CD4-positive, CD25-positive, alpha-beta regulatory T cell (primary cell): Measurements from ENCODE around the gene EBF4. TPM values are rescaled to one million over a fixed set of nuclear protein-coding genes. Genes with fewer than 3 reads are reported as not detected.

Experiments
- ATAC-seq, 2 donors: fragments of 150-1000 bp; cut with Tn5 transposase; one replicate each; pipeline ENCODE4 v1.10.0; 2021; ENCODE audit warnings: low read depth in 2 of 2, moderate number of reproducible peaks in 2 of 2, moderate library complexity in 1 of 2
- DNase-seq, 3 donors: peaks; one replicate each; pipeline versions ENCODE4 v3.0.0 to v3.0.0-alpha.2; 2012 to 2022; ENCODE audit warnings: mixed read lengths in 1 of 3
- H3K27ac ChIP-seq: one replicate; pipeline ENCODE4 v1.7.0; 2013; ENCODE audit warnings: mild to moderate bottlenecking, low read length; ENCODE audit not compliant: insufficient read depth, poor library complexity, severe bottlenecking
- H3K27me3 ChIP-seq: one replicate; pipeline ENCODE4 v1.7.0; 2013; ENCODE audit warnings: low read length; ENCODE audit not compliant: control insufficient read depth, insufficient read depth
- H3K36me3 ChIP-seq: one replicate; pipeline ENCODE4 v1.7.0; 2013; ENCODE audit warnings: mild to moderate bottlenecking, low read length, moderate library complexity; ENCODE audit not compliant: control insufficient read depth, insufficient read depth
- H3K4me1 ChIP-seq: 2 replicates; pipeline ENCODE4 v1.7.0; 2013; ENCODE audit warnings: mild to moderate bottlenecking, low read length; ENCODE audit not compliant: insufficient read depth, control insufficient read depth, poor library complexity, severe bottlenecking
- H3K4me3 ChIP-seq: one replicate; pipeline ENCODE4 v1.7.0; 2013; ENCODE audit warnings: low read depth, mild to moderate bottlenecking, low read length, moderate library complexity
- H3K9me3 ChIP-seq, 2 experiments: 1 replicate in 1 of 2; 2 replicates in 1 of 2; pipeline ENCODE4 v1.7.0; 2013; ENCODE audit warnings: low read length in 2 of 2, mild to moderate bottlenecking in 1 of 2, moderate library complexity in 1 of 2; ENCODE audit not compliant: control insufficient read depth in 2 of 2
- H3K27ac Mint-ChIP-seq, 3 donors: one replicate each; pipeline ENCODE4 v1.8.0; 2020 to 2022; ENCODE audit warnings: mild to moderate bottlenecking in 3 of 3, mixed read lengths in 3 of 3, moderate library complexity in 2 of 3
- H3K27me3 Mint-ChIP-seq: one replicate; pipeline ENCODE4 v1.8.0; 2022; ENCODE audit warnings: mild to moderate bottlenecking, mixed read lengths
- H3K36me3 Mint-ChIP-seq: one replicate; pipeline ENCODE4 v1.8.0; 2020; ENCODE audit warnings: mixed read lengths
- H3K4me1 Mint-ChIP-seq, 4 donors: one replicate each; pipeline ENCODE4 v1.8.0; 2020 to 2022; ENCODE audit warnings: mixed read lengths in 4 of 4, mild to moderate bottlenecking in 1 of 4
- H3K4me3 Mint-ChIP-seq, 4 donors: one replicate each; pipeline ENCODE4 v1.8.0; 2020 to 2022; ENCODE audit warnings: mild to moderate bottlenecking in 4 of 4, mixed read lengths in 4 of 4, moderate library complexity in 3 of 4
- H3K9me3 Mint-ChIP-seq, 7 donors: one replicate each; pipeline ENCODE4 v1.8.0; 2020 to 2022; ENCODE audit warnings: mixed read lengths in 7 of 7, mild to moderate bottlenecking in 3 of 7, moderate library complexity in 2 of 7
- polyA plus RNA-seq, 4 donors: library from polyadenylated mRNA; unstranded; fragments of 300-500 nt; fragmentation: Illumina TruSeq; gene quantifications; one replicate each; pipeline ENCODE4 v1.2.3, GENCODE V29; 2021
- total RNA-seq: library from RNA; stranded (reverse); gene quantifications from one replicate; pipeline ENCODE4 v1.2.3, GENCODE V29; 2022

Gene EBF4
- total and polyA plus RNA-seq, 5 donors from 2014 or later = 0.36 to 1.8 (median 0.76) TPM; not detected in 2

DNA sequence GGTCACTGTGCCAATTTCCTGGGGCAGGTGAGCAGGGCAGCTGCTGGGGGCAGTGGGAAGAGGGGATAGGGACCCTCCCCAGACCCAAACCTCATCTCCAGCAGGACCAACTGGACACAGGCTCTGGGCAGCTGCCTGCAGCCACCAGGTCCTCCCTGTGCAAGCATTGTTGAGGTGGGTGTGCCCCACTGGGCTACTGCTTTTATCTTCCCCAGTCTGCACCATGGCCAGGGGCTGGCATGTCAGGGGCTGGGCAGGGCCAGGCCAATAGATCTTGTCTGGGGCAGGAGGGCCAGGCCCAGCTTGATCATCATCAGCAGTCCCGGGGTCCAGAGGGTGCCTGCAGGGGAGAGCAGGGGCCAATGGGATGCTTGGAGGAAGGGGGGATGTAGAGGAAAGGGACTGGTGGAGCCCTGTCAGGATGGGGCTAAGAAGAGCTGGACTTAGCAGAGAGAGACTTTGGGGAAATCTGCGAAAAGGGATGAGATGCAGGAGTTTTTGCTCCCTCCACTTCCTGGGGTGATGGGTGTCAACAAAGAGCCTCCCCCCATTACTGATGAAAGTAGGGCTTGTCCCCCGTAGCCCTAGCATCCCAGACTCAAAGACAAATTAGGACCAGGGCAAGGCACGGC, 5.7 kb downstream of the EBF4 start:
- Histone ChIP-seq H3K9me3 (no peaks in the 10 kb centered on the region), H3K27me3 (peaks cover 17% of the 10 kb centered on the region), H3K27ac (no peak overlapping the region), H3K36me3 (no peaks in the 10 kb centered on the region), H3K4me3 (no peak overlapping the region), H3K4me1 (peaks cover 9% of the 10 kb centered on the region)
- ATAC-seq = no peak
- no peak overlapping the region for H3K27ac Mint-ChIP-seq
- no peak for DNase-seq
- H3K27me3 Mint-ChIP-seq = peaks cover 47% of the 10 kb centered on the region
- H3K4me1 Mint-ChIP-seq = no peaks in the 10 kb centered on the region
- peaks cover 0 to 4% (median 0%) of the 10 kb centered on the region in 7 donors for H3K9me3 Mint-ChIP-seq
- no peak overlapping the region for H3K4me3 Mint-ChIP-seq
- no peaks in the 10 kb centered on the region for H3K36me3 Mint-ChIP-seq

DNA sequence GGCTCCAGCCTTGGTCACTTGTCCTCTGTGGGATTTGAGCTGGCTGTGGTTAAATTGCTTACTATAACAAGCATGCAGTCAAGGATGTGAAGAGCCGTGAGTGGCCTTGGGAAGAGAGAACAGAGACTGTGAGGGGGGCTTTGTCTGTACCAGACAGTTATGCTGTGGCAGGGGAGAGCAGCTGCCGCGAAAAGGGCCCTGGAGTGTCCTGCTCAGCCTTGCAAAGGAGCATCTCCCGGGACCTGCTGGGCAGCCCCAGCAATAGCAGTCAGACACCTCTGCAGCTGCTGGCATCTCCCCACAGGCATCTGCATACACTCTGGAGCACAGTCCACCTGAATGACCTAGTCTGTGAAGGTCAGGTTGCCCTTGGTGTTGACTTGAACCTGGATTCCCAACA, 6.3 kb downstream of the EBF4 start:
- Histone ChIP-seq H3K9me3 (no peaks in the 10 kb centered on the region), H3K36me3 (no peaks in the 10 kb centered on the region), H3K4me3 (no peak overlapping the region), H3K4me1 (peaks cover 3% of the 10 kb centered on the region), H3K27me3 (peaks cover 17% of the 10 kb centered on the region), H3K27ac (no peak overlapping the region)
- H3K9me3 Mint-ChIP-seq = peaks cover 0 to 4% (median 0%) of the 10 kb centered on the region in 7 donors
- peaks cover 47% of the 10 kb centered on the region for H3K27me3 Mint-ChIP-seq
- DNase-seq (no peak), ATAC-seq (no peak)
- H3K4me3 Mint-ChIP-seq = no peak overlapping the region
- no peaks in the 10 kb centered on the region for H3K36me3 Mint-ChIP-seq
- H3K4me1 Mint-ChIP-seq = no peaks in the 10 kb centered on the region
- no peak overlapping the region for H3K27ac Mint-ChIP-seq

DNA sequence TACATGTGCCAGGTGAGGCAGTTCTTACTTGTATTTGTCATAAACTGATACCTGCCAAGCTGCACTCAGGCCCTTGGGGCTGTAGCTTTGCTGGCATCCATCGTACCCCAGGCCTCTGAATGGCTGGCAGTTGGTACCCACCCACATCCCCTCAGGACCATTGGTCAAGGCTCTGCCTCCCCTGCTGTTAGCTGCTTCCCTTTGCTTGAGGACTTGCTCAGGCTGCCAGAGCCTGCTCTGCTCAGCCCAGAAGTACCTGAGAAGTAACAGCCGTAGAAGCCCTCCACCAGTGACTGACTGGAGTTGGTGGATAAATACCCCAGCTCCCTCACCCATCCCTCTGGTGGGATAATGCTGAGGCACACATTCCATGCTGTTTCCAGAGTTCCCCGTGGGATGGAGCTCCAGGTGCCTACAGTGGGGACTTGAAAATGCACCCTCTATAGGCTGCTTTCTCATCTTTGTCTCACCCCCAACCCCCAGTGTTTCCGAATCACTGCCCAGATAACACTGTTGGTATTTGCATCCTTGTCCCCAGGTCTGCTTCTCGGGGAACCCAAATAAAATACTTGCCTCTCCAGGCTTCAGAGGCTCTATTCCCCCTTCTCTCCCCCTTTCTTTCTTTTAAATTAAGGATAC, 7.3 kb downstream of the EBF4 start:
- no peak overlapping the region for H3K27ac Mint-ChIP-seq
- no peak overlapping the region for H3K4me3 Mint-ChIP-seq
- no peaks in the 10 kb centered on the region for H3K36me3 ChIP-seq
- no peak for DNase-seq
- no peaks in the 10 kb centered on the region for H3K4me1 Mint-ChIP-seq
- no peaks in the 10 kb centered on the region for H3K36me3 Mint-ChIP-seq
- H3K27ac ChIP-seq = no peak overlapping the region
- H3K4me1 ChIP-seq = no peaks in the 10 kb centered on the region
- H3K27me3 Mint-ChIP-seq = peaks cover 43% of the 10 kb centered on the region
- H3K4me3 ChIP-seq = no peak overlapping the region
- H3K9me3 ChIP-seq = no peaks in the 10 kb centered on the region
- no peak for ATAC-seq
- H3K9me3 Mint-ChIP-seq = peaks cover 0 to 2% (median 0%) of the 10 kb centered on the region in 7 donors
- H3K27me3 ChIP-seq = peaks cover 10% of the 10 kb centered on the region

- H3K4me3 ChIP-seq = no peak overlapping the region
- H3K4me3 Mint-ChIP-seq = no peak overlapping the region
- ATAC-seq = no peak
- H3K27me3 ChIP-seq = no peaks in the 10 kb centered on the region
- H3K27ac ChIP-seq = no peak overlapping the region
- H3K27ac Mint-ChIP-seq = no peak overlapping the region
- H3K36me3 Mint-ChIP-seq = no peaks in the 10 kb centered on the region
- peaks cover 31% of the 10 kb centered on the region for H3K27me3 Mint-ChIP-seq
- no peaks in the 10 kb centered on the region for H3K4me1 ChIP-seq
- H3K9me3 Mint-ChIP-seq = no peaks in the 10 kb centered on the region
- no peaks in the 10 kb centered on the region for H3K4me1 Mint-ChIP-seq
- DNase-seq = no peak
- no peaks in the 10 kb centered on the region for H3K36me3 ChIP-seq
- no peaks in the 10 kb centered on the region for H3K9me3 ChIP-seq
Measured at GRCh38 chr20:2700913-2701620, 8.5 kb downstream of the EBF4 start.

DNA sequence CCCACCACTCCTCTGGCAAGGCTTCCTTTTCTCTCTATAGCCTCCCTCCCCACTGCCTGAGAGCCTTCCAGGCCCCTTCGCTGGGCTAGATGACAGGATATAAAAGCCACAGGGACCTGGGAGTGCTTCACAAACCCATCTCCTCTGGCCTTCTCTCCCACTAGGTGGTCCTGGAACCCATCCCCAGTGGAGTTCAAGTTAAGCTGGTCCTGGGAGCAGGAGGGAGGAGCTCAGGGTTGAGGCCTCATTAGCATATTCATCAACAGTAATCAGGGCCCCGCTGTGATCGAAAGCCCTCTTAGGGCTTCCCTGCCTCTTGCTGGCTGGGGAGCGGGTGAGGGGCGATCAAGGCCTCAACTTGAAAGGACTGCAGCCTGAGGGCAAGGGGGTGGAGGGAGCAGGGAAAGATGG, 9.1 kb downstream of the EBF4 start:
- Histone ChIP-seq H3K4me1 (no peaks in the 10 kb centered on the region), H3K9me3 (no peaks in the 10 kb centered on the region), H3K4me3 (no peak overlapping the region), H3K27ac (no peak overlapping the region), H3K36me3 (no peaks in the 10 kb centered on the region), H3K27me3 (no peaks in the 10 kb centered on the region)
- H3K9me3 Mint-ChIP-seq = no peaks in the 10 kb centered on the region
- no peaks in the 10 kb centered on the region for H3K4me1 Mint-ChIP-seq
- ATAC-seq = no peak
- no peak overlapping the region for H3K27ac Mint-ChIP-seq
- H3K4me3 Mint-ChIP-seq = no peak overlapping the region
- H3K36me3 Mint-ChIP-seq = no peaks in the 10 kb centered on the region
- no peak for DNase-seq
- peaks cover 28% of the 10 kb centered on the region for H3K27me3 Mint-ChIP-seq

DNA sequence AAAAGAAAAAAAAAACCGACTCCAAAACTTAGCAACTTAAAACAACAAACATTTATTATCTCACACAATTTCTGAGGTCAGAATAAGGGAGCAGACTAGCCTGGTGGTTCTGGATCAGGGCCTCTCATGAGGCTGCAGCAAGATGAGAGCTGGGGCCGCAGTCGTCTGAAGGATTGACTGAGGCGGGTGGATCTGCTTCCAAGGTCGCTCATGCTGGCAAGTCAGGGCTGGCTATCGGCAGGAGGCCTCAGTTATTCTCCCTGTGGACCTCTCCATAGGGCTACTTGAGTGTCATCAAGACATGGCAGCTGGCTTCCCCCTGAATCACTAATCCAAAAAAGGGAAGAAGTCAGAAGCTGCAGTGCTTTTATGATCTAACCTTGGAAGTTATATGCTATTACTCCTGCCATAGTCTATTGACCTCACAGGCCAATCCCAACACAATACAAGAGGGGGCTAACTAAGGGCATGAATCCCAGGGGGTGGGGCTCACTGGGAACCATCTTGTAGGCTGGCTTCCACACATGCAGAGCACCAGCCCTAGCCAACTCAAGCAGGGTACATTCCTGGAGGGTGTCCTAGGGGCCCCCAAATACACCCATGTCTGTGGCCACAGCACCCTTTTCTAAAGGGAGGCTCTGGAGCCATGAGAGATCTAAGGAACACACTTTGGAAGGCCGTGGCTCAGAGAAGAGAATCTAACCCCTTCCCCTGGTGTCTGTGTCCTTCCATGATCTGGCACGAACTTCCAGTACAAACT, 11.3 kb downstream of the EBF4 start:
- Histone ChIP-seq H3K27me3 (no peaks in the 10 kb centered on the region), H3K9me3 (no peaks in the 10 kb centered on the region), H3K27ac (no peak overlapping the region), H3K36me3 (no peaks in the 10 kb centered on the region), H3K4me1 (no peaks in the 10 kb centered on the region), H3K4me3 (no peak overlapping the region)
- DNase-seq (no peak), ATAC-seq (no peak)
- Mint-ChIP-seq H3K27me3 (peaks cover 22% of the 10 kb centered on the region), H3K36me3 (no peaks in the 10 kb centered on the region), H3K9me3 (no peaks in the 10 kb centered on the region), H3K27ac (no peak overlapping the region), H3K4me3 (no peak overlapping the region), H3K4me1 (no peaks in the 10 kb centered on the region)

DNA sequence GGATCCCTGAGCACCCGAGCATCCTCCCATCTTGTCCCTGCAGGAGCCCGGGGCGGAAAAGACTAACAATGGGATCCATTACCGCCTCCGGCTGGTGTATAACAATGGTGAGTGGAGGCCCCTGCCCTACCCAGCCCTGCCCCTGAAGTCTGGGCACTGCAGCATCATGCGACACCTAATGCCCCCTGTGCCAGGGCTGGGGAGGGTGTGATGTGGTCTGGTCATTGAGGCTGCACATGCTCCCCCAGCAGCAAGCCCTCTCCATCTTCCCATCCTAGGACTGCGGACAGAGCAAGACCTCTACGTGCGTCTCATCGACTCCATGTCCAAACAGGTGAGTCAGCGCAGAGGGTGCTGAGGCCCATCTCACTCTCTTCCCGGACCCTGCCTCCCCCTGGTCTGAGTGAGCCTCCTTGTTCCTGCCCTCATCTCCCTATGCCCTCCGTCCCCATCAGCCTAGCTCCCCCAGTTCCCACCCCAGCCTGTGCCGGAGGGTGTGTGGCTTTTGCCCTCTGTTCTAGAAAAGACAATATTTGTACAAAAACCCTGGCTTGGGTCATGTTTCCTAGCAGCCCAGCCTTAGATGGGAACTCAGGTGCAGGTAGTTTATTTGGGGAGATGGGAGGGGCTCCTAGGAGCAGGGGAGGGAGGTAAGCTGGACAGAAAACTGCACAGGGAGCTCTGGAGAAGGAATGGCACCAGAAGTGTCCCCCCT, 13.5 kb downstream of the EBF4 start:
- Mint-ChIP-seq H3K9me3 (no peaks in the 10 kb centered on the region), H3K36me3 (no peaks in the 10 kb centered on the region), H3K27ac (no peak overlapping the region), H3K27me3 (peaks cover 28% of the 10 kb centered on the region), H3K4me3 (no peak overlapping the region), H3K4me1 (no peaks in the 10 kb centered on the region)
- ATAC-seq = no peak
- no peak for DNase-seq
- H3K27me3 ChIP-seq = no peaks in the 10 kb centered on the region
- no peak overlapping the region for H3K4me3 ChIP-seq
- H3K36me3 ChIP-seq = no peaks in the 10 kb centered on the region
- no peaks in the 10 kb centered on the region for H3K9me3 ChIP-seq
- no peak overlapping the region for H3K27ac ChIP-seq
- H3K4me1 ChIP-seq = no peaks in the 10 kb centered on the region
